Prostate gland (tissue), 2 donors: ENCODE data around the gene MLLT1. TPM values are rescaled to one million over a fixed set of nuclear protein-coding genes. Genes with fewer than 3 reads are reported as not detected.

Experiments used
- DNase-seq: peaks from one replicate; pipeline ENCODE4 v3.0.0-alpha.2; 2019; ENCODE audit warnings: low spot score
- H3K27ac ChIP-seq, 2 donors: fragments of 200-600 bp; sonication (generic); 2 replicates each; pipeline ENCODE4 v1.5.1; 2017 to 2019
- H3K27me3 ChIP-seq: fragments of 200-600 bp; sonication (generic); replicated peaks from 2 replicates; pipeline ENCODE4 v1.5.1; 2019; ENCODE audit not compliant: insufficient read depth
- H3K36me3 ChIP-seq, 2 donors: fragments of 200-600 bp; sonication (generic); 1 replicate in 1 of 2; 2 replicates in 1 of 2; pipeline versions ENCODE4 v1.5.1 to v1.8.1; 2017 to 2019
- H3K4me1 ChIP-seq: fragments of 200-600 bp; sonication (generic); replicated peaks from 2 replicates; pipeline ENCODE4 v1.5.1; 2019
- H3K4me3 ChIP-seq, 2 donors: fragments of 200-600 bp; sonication (generic); 2 replicates each; pipeline ENCODE4 v1.5.1; 2017 to 2019
- H3K9me3 ChIP-seq: fragments of 200-600 bp; sonication (generic); 2 replicates; pipeline ENCODE4 v1.5.1; 2017
- POLR2A ChIP-seq: fragments of 450-650 bp; IDR thresholded peaks from one replicate; pipeline ENCODE4 v1.6.1; 2016; ENCODE audit warnings: antibody characterized with exemption, mild to moderate bottlenecking
- POLR2AphosphoS5 ChIP-seq: sonication (generic); formaldehyde crosslinking; IDR thresholded peaks from one replicate; pipeline ENCODE4 v1.6.1; 2017; ENCODE audit warnings: antibody characterized with exemption
- WGBS: methylation state at CpG from one replicate; pipeline ENCODE4 v1.1.5; 2018; 5-methylcytosine and 5-hydroxymethylcytosine counted together
- intact Hi-C: fragments of 100-400 bp; cut with DNase I; formaldehyde crosslinking; loops from one replicate; pipeline ENCODE4 v1.14.2; 2022
- total RNA-seq, 2 donors: library from RNA; depleted of rRNA; stranded (reverse); fragments of >200 nt; gene quantifications; one replicate each; pipeline ENCODE4 v1.1.0, GENCODE V29; 2016
- TF ChIP-seq, protein P1 (sequence below), 4 experiments: fragments of 200-600 bp in 2 of 4; fragments of 450-650 bp in 2 of 4; sonication (generic) in 2 of 4; IDR thresholded peaks; 1 replicate in 3 of 4; 2 replicates in 1 of 4; pipeline ENCODE4 v1.5.1; 2016 to 2019; ENCODE audit warnings: antibody characterized with exemption in 4 of 4, mild to moderate bottlenecking in 2 of 4, moderate library complexity in 2 of 4

MLLT1 gene
- total RNA-seq, 2 donors from 2014 or later = 39.9 to 41.4 TPM

- DNase-seq = no peak
- no peaks in the 10 kb centered on the region for H3K27me3 ChIP-seq
- H3K36me3 ChIP-seq = no peaks in the 10 kb centered on the region
- TF ChIP-seq POLR2AphosphoS5 (no peak), POLR2A (no peak)
- TF ChIP-seq, protein P1, sequence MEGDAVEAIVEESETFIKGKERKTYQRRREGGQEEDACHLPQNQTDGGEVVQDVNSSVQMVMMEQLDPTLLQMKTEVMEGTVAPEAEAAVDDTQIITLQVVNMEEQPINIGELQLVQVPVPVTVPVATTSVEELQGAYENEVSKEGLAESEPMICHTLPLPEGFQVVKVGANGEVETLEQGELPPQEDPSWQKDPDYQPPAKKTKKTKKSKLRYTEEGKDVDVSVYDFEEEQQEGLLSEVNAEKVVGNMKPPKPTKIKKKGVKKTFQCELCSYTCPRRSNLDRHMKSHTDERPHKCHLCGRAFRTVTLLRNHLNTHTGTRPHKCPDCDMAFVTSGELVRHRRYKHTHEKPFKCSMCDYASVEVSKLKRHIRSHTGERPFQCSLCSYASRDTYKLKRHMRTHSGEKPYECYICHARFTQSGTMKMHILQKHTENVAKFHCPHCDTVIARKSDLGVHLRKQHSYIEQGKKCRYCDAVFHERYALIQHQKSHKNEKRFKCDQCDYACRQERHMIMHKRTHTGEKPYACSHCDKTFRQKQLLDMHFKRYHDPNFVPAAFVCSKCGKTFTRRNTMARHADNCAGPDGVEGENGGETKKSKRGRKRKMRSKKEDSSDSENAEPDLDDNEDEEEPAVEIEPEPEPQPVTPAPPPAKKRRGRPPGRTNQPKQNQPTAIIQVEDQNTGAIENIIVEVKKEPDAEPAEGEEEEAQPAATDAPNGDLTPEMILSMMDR (IDR thresholded peaks at IDR 0.05) = no peak
- no peaks in the 10 kb centered on the region for H3K9me3 ChIP-seq
- intact Hi-C loops = loop anchor here (5.0 to 10.0 kb wide), 3 partner anchors 38 to 215 kb away; partner anchors contain the start of gene KHSRP
- H3K27ac ChIP-seq = peak overlapping the region; percentile 8 to 19
- 78% methylated on average over 31 of the region's 31 CpGs for WGBS
- peaks cover 54% of the 10 kb centered on the region for H3K4me1 ChIP-seq
- no peak overlapping the region for H3K4me3 ChIP-seq
Measured at GRCh38 chr19:6270076-6270745, 9.6 kb downstream of the MLLT1 start.

- Histone ChIP-seq H3K27me3 (no peaks in the 10 kb centered on the region), H3K4me3 (no peak overlapping the region), H3K27ac (peak overlapping the region; percentile 12 to 35), H3K9me3 (no peaks in the 10 kb centered on the region), H3K36me3 (no peaks in the 10 kb centered on the region), H3K4me1 (peaks cover 46% of the 10 kb centered on the region)
- intact Hi-C loops = no loop called here
- peak; percentile 53 for DNase-seq
- no peak for TF ChIP-seq POLR2AphosphoS5
- TF ChIP-seq POLR2A = no peak
- TF ChIP-seq, protein P1 (IDR thresholded peaks at IDR 0.05) = no peak
- WGBS = 60% methylated on average over 32 of the region's 33 CpGs
Measured at GRCh38 chr19:6269101-6269886, 10.5 kb downstream of the MLLT1 start.

- H3K9me3 ChIP-seq = no peaks in the 10 kb centered on the region
- intact Hi-C loops = no loop called here
- DNase-seq = no peak
- H3K4me3 ChIP-seq = no peak overlapping the region
- no peaks in the 10 kb centered on the region for H3K36me3 ChIP-seq
- peaks cover 41% of the 10 kb centered on the region for H3K4me1 ChIP-seq
- WGBS = 73% methylated on average over 4 of the region's 4 CpGs
- peak overlapping the region; percentile 12 to 35 for H3K27ac ChIP-seq
- TF ChIP-seq POLR2A (no peak), POLR2AphosphoS5 (no peak)
- TF ChIP-seq, protein P1 (IDR thresholded peaks at IDR 0.05) = no peak
- no peaks in the 10 kb centered on the region for H3K27me3 ChIP-seq
Measured at GRCh38 chr19:6268382-6268771, 11.4 kb downstream of the MLLT1 start.

DNA sequence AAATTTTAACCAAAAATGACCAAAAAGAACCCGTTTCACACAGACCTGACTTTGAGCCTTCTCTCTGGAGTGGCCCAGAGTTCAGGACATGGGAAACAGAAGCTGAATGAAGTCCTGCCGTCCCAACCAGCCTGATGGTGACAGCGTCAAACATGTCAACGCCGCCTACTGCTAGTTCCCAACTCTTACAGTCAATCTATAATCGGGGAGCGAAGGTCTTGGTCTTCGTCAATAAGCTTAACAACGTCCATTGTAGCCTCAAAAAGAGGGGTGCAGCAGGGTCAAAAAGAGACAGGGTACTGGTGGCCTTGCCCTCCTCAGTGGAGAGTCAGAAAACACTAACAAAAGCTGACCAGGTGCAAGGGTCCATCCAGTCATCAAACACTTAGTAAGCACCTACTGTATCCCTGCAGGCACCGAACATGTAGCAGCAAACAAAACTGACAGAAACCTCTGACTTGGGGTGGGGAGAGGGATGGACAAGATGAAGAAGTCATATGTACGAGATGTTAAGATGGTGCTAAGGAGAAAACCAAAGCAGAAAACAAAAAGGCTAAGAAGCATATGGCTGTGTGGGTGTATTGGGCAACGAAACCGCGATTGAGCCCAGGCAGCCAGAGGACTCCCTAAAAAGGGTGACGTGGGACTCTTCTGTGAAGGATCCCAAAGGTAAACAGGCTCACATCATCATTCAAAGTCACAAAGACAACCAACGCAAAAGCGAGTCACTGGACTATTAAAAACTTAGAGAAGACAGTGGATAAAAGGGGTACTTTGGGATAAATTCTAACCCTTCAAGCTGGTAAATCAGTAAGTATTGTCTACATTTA, 12.0 kb downstream of the MLLT1 start:
- H3K4me3 ChIP-seq = no peak overlapping the region
- intact Hi-C loops = no loop called here
- H3K9me3 ChIP-seq = no peaks in the 10 kb centered on the region
- peak overlapping the region in 1 of 2 donors; percentile 12 for H3K27ac ChIP-seq
- peaks cover 35% of the 10 kb centered on the region for H3K4me1 ChIP-seq
- no peaks in the 10 kb centered on the region for H3K36me3 ChIP-seq
- 81% methylated on average over 17 of the region's 17 CpGs for WGBS
- no peak for DNase-seq
- TF ChIP-seq, protein P1 (IDR thresholded peaks at IDR 0.05) = no peak
- TF ChIP-seq POLR2AphosphoS5 = no peak
- no peak for TF ChIP-seq POLR2A
- no peaks in the 10 kb centered on the region for H3K27me3 ChIP-seq
